ENCODE data around the gene ACBD6.
A peak's percentile ranks its signal among the peaks of the same experiment; 100 is the strongest.

The ACBD6 gene

DNA sequence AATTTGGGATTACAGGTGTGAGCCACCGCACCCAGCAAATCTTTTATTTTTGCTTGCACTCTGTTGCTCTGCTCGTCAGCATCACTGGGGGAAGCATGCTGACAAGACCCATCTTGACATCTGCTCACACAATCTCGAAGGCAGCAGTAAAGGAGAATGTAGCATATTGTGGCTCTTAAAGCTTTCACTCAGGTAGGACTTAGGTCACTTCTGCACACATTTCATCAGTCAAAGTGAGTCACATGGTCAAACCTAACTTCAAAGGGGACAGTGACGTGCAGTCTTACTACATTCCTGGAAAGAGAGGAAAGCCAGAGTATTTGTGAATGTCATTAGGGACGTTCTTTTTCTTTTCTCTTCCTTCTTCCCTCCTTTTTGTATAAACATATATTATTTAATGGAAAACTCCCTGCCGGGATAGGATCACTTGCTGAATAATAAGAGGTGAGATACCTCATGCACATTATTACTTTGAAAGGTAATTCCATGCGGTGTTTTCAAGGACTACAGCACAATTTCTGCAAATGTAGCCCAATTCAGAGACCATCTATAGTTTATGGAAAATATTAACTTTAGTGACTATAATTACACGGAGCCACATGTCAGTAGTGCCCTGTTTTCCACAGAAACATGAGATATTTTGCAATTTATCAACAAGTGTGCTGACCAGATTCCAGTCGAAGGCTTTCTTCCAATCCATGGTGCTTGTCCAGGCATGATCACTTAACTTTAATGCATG, 19.3 kb upstream of the ACBD6 start:
- TF ChIP-seq POLR2AphosphoS5 (IDR thresholded peaks at IDR 0.05; ENCODE audit: borderline replicate concordance, low read depth, low read length), result no peak
- no peak for DNase-seq (ENCODE audit: low read depth, low spot score)
- H3K36me3 ChIP-seq (ENCODE audit: insufficient read depth, low read length), result no peaks in the 10 kb centered on the region
- no peak overlapping the region for H3K4me3 ChIP-seq
- no peaks in the 10 kb centered on the region for H3K9me3 ChIP-seq (ENCODE audit: low read depth, low read length)
- H3K9ac ChIP-seq (ENCODE audit: insufficient read length), result no peak overlapping the region
- no peak overlapping the region for H3K27ac ChIP-seq

DNA sequence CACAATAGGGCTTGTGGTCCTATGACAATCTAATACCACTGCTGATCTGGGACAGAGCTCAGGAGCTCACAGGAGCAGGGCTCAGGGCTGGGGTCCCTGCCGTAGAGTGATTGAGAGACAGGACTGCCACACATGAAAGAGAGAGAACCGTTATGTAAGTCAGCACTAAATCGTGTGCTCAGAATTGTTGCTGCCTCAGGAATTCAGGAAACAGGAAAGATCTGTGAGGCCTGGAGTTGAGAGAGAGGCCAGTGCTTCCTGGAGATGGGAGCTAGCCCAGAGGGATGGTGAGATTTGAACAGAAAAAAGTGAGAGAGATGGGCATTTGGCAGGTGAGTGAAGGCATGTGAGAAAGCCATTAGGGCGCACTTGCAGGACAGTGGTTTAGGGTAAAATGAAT, 17.5 kb upstream of the ACBD6 start:
- H3K4me3 ChIP-seq, result no peak overlapping the region
- H3K36me3 ChIP-seq (ENCODE audit: insufficient read depth, low read length), result no peaks in the 10 kb centered on the region
- no peak overlapping the region for H3K9ac ChIP-seq (ENCODE audit: insufficient read length)
- no peaks in the 10 kb centered on the region for H3K9me3 ChIP-seq (ENCODE audit: low read depth, low read length)
- no peak for TF ChIP-seq FOXP2 (optimal IDR thresholded peaks at IDR 0.05; ENCODE audit: control extremely low read depth, extremely low read length, insufficient read depth)
- no peak for TF ChIP-seq EZH2 (IDR thresholded peaks at IDR 0.05)
- no peak for TF ChIP-seq POLR2AphosphoS5 (IDR thresholded peaks at IDR 0.05; ENCODE audit: borderline replicate concordance, low read depth, low read length)
- DNase-seq (ENCODE audit: low read depth, low spot score), result no peak
- no peak overlapping the region for H3K27ac ChIP-seq

DNA sequence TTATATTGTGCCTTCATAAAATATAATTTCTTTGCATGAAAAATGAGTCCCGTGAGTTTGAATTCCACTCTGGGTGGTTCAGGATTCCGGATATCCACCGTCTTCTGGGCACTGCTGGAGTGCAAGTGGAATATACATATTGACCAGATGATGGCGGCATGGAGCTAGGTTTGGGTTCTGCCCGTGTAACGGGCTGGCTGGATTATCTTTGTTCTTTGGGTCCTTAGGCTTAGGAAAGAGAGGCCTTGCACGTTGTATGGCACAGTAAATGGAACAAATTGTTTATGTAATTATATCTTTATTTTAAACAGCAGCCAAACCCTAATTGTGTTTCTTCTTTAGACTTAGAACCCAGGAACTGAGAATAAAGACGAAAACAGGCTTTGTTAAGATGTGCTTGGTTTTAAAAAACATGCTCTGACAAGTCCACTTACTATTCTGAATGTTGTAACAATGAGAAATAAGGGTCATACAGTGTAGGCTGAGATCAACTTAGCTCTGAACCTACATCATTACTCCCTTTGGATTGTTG, 13.5 kb upstream of the ACBD6 start:
- Histone ChIP-seq H3K4me3 (no peak overlapping the region), H3K9ac (ENCODE audit: insufficient read length) (peak overlapping the region; percentile 41), H3K36me3 (ENCODE audit: insufficient read depth, low read length) (no peaks in the 10 kb centered on the region), H3K27ac (no peak overlapping the region), H3K9me3 (ENCODE audit: low read depth, low read length) (no peaks in the 10 kb centered on the region)
- TF ChIP-seq POLR2AphosphoS5 (IDR thresholded peaks at IDR 0.05; ENCODE audit: borderline replicate concordance, low read depth, low read length) (no peak), EZH2 (IDR thresholded peaks at IDR 0.05) (no peak), FOXP2 (optimal IDR thresholded peaks at IDR 0.05; ENCODE audit: control extremely low read depth, extremely low read length, insufficient read depth) (no peak)
- peak; percentile 56 for DNase-seq (ENCODE audit: low read depth, low spot score)

DNA sequence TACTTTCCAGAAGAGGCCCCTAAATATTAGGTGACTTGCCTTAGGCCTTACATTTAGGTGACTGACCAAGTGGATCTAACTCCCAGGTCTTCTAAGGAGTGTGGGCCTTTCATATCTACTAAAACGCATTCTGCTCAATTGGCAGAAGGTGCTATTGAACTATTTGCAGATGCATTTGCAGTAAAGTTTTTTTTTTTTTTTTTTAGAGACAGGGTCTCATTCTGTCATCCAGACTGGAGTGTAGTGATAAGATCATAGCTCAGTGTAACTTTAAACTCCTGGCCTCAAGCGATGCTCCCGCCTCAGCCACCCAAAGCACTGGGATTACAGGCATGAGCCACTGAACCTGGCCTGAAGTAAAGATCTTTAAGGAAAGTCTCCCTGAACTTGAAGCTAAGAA, 13.0 kb upstream of the ACBD6 start:
- no peaks in the 10 kb centered on the region for H3K9me3 ChIP-seq (ENCODE audit: low read depth, low read length)
- H3K9ac ChIP-seq (ENCODE audit: insufficient read length), result peak overlapping the region; percentile 41
- H3K27ac ChIP-seq, result no peak overlapping the region
- DNase-seq (ENCODE audit: low read depth, low spot score), result no peak
- no peak overlapping the region for H3K4me3 ChIP-seq
- no peaks in the 10 kb centered on the region for H3K36me3 ChIP-seq (ENCODE audit: insufficient read depth, low read length)
- no peak for TF ChIP-seq EZH2 (IDR thresholded peaks at IDR 0.05)
- no peak for TF ChIP-seq FOXP2 (optimal IDR thresholded peaks at IDR 0.05; ENCODE audit: control extremely low read depth, extremely low read length, insufficient read depth)
- TF ChIP-seq POLR2AphosphoS5 (IDR thresholded peaks at IDR 0.05; ENCODE audit: borderline replicate concordance, low read depth, low read length), result no peak

DNA sequence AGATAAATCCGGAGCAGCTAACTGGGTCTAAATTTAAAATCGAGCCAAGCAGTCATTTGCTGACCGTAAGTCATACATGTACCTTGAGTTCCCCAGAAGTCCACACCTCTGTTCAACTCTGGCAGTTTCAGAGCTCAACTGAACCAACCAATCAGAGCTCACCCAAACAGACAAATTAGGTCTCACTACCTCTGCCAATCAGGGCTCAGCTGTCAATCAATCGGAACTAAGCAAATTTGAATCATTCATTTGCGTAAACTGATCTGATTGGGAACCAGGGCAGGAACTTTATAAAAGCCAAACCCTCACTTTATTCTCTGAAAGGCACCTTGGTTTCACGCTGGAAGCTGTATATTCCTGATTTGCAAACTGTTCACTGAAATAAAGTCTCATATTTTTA, 11.2 kb upstream of the ACBD6 start:
- no peak overlapping the region for H3K27ac ChIP-seq
- H3K9me3 ChIP-seq (ENCODE audit: low read depth, low read length), result no peaks in the 10 kb centered on the region
- H3K9ac ChIP-seq (ENCODE audit: insufficient read length), result no peak overlapping the region
- TF ChIP-seq FOXP2 (optimal IDR thresholded peaks at IDR 0.05; ENCODE audit: control extremely low read depth, extremely low read length, insufficient read depth) (no peak), POLR2AphosphoS5 (IDR thresholded peaks at IDR 0.05; ENCODE audit: borderline replicate concordance, low read depth, low read length) (no peak), EZH2 (IDR thresholded peaks at IDR 0.05) (no peak)
- H3K4me3 ChIP-seq, result no peak overlapping the region
- no peak for DNase-seq (ENCODE audit: low read depth, low spot score)
- H3K36me3 ChIP-seq (ENCODE audit: insufficient read depth, low read length), result no peaks in the 10 kb centered on the region

DNA sequence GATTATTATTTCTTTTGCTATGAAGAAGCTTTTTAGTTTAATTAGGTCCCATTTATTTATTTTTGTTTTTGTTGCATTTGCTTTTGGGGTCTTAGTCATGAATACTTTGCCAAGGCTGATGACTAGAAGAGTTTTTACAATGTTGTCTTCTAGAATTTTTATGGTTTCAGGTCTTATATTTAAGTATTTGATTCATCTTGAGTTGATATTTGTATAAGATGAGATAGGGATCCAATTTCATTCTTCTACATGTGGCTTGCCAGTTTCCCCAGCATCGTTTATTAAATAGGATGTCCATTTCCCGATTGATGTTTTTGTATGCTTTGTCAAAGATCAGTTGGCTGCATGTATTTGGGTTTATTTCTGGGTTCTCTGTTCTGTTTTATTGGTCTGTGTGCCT, 8.5 kb upstream of the ACBD6 start:
- Histone ChIP-seq H3K27ac (no peak overlapping the region), H3K9ac (ENCODE audit: insufficient read length) (no peak overlapping the region), H3K9me3 (ENCODE audit: low read depth, low read length) (no peaks in the 10 kb centered on the region), H3K36me3 (ENCODE audit: insufficient read depth, low read length) (no peaks in the 10 kb centered on the region), H3K4me3 (no peak overlapping the region)
- DNase-seq (ENCODE audit: low read depth, low spot score), result no peak
- TF ChIP-seq POLR2AphosphoS5 (IDR thresholded peaks at IDR 0.05; ENCODE audit: borderline replicate concordance, low read depth, low read length) (no peak), FOXP2 (optimal IDR thresholded peaks at IDR 0.05; ENCODE audit: control extremely low read depth, extremely low read length, insufficient read depth) (no peak), EZH2 (IDR thresholded peaks at IDR 0.05) (no peak)

DNA sequence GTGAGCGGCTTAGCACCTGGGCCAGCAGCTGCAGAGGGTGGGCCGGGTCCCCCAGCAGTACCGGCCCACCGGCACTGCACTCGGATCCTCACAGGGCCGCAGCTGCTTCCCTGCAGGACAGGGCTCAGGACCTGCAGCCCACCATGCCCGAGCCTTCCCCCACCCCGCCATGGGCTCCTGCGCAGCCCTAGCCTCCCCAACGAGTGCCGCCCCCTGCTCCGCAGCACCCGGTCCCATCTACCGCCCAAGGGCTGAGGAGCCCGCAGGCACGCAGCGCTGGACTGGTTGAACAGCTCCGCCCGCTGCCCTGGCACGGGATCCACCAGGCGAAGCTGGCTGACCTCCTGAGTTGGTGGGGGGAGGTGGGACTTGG, 6.3 kb upstream of the ACBD6 start:
- Histone ChIP-seq H3K4me3 (no peak overlapping the region), H3K9ac (ENCODE audit: insufficient read length) (no peak overlapping the region), H3K27ac (no peak overlapping the region), H3K9me3 (ENCODE audit: low read depth, low read length) (no peaks in the 10 kb centered on the region), H3K36me3 (ENCODE audit: insufficient read depth, low read length) (no peaks in the 10 kb centered on the region)
- TF ChIP-seq EZH2 (IDR thresholded peaks at IDR 0.05) (no peak), FOXP2 (optimal IDR thresholded peaks at IDR 0.05; ENCODE audit: control extremely low read depth, extremely low read length, insufficient read depth) (no peak), POLR2AphosphoS5 (IDR thresholded peaks at IDR 0.05; ENCODE audit: borderline replicate concordance, low read depth, low read length) (no peak)
- DNase-seq (ENCODE audit: low read depth, low spot score), result no peak

DNA sequence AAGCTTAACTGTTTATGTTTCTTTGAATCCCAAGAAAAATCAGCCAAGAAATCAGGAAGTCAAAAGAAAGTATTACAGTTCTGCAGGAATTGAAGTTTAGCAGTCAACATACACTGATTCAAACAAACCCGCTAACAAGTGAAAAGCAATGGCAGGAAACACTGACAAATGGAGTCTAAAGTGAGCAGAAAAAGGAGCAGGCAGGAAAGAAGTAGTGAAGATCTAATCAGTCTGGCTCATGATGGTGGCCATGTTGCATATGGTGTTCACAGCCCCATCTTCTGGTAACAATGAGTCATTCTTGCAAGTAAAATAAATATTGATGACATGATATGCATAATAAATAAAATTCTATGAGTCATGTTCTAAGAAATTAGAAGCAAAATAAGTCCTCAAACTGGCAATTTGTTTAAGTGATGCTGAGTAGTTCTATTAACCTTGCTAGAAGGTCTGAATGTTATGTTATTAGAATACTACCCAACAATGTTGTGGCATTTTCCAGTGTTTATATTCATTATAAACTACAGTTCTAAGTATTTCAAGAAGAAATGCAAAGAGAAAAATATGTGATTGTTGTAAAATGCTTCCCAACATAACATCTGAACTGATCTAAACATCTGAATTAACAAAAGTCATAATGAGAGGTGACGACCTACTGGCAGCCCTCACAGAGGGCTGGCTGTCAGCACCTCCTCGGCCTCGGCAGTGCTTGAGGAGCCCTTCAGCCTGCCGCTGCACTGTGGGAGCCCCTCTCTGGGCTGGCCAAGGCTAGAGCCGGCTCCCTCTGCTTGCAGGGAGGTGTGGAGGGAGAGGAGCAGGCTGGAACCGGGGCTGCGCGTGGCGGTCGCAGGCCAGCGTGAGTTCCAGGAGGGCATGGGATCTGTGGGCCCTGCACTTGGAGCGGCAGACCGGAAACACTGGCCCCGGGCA, 5.7 kb upstream of the ACBD6 start:
- no peak for DNase-seq (ENCODE audit: low read depth, low spot score)
- TF ChIP-seq FOXP2 (optimal IDR thresholded peaks at IDR 0.05; ENCODE audit: control extremely low read depth, extremely low read length, insufficient read depth), result no peak
- no peak for TF ChIP-seq POLR2AphosphoS5 (IDR thresholded peaks at IDR 0.05; ENCODE audit: borderline replicate concordance, low read depth, low read length)
- no peak for TF ChIP-seq EZH2 (IDR thresholded peaks at IDR 0.05)
- Histone ChIP-seq H3K9me3 (ENCODE audit: low read depth, low read length) (no peaks in the 10 kb centered on the region), H3K27ac (no peak overlapping the region), H3K9ac (ENCODE audit: insufficient read length) (no peak overlapping the region), H3K4me3 (no peak overlapping the region), H3K36me3 (ENCODE audit: insufficient read depth, low read length) (no peaks in the 10 kb centered on the region)
